HEK293T (cell line): ENCODE data around the gene PLCB2.

ENCODE experiments used
- CTCF ChIA-PET: fragments of 350-600 bp; formaldehyde crosslinking; extraction: SDS; loops from one replicate; lab custom pipeline; 2021; ENCODE audit warnings: antibody characterized with exemption, inconsistent platforms; lab: Yijun Ruan, JAX
- POLR2A ChIA-PET: fragments of 350-600 bp; formaldehyde crosslinking; extraction: SDS; loops from one replicate; lab custom pipeline; 2020; ENCODE audit warnings: antibody characterized with exemption, inconsistent platforms; lab: Yijun Ruan, JAX
- DNase-seq: peaks from one replicate; pipeline ENCODE4 v3.0.0; 2012; ENCODE audit warnings: mixed read lengths; ENCODE audit errors: extremely low spot score
- ARNT ChIP-seq: fragments of 450-650 bp; IDR thresholded peaks from 2 replicates; pipeline ENCODE4 v1.6.1; 2017; ENCODE audit warnings: mild to moderate bottlenecking
- BHLHE40 ChIP-seq: fragments of 450-650 bp; IDR thresholded peaks from 2 replicates; pipeline ENCODE4 v1.6.1; 2016; ENCODE audit warnings: mild to moderate bottlenecking, moderate library complexity, borderline replicate concordance
- CTBP1 ChIP-seq: fragments of 450-650 bp; IDR thresholded peaks from 2 replicates; pipeline ENCODE4 v1.6.1; 2016; ENCODE audit warnings: borderline replicate concordance
- ELF4 ChIP-seq: fragments of 450-650 bp; IDR thresholded peaks from 2 replicates; pipeline ENCODE4 v1.6.1; 2017; ENCODE audit warnings: antibody characterized with exemption
- FOXA1 ChIP-seq: fragments of 450-650 bp; IDR thresholded peaks from 2 replicates; pipeline ENCODE4 v1.6.1; 2016; ENCODE audit warnings: mild to moderate bottlenecking
- FOXK2 ChIP-seq: fragments of 450-650 bp; IDR thresholded peaks from 2 replicates; pipeline ENCODE4 v1.6.1; 2016; ENCODE audit warnings: mild to moderate bottlenecking
- FOXM1 ChIP-seq: fragments of 450-650 bp; IDR thresholded peaks from 2 replicates; pipeline ENCODE4 v1.6.1; 2017; ENCODE audit warnings: mild to moderate bottlenecking, borderline replicate concordance
- HDGF ChIP-seq: fragments of 450-650 bp; IDR thresholded peaks from 2 replicates; pipeline ENCODE4 v1.6.1; 2017; ENCODE audit warnings: antibody characterized with exemption, borderline replicate concordance
- L3MBTL2 ChIP-seq: fragments of 450-650 bp; conservative IDR thresholded peaks from 2 replicates; pipeline ENCODE4 v1.6.1; 2016; ENCODE audit warnings: mild to moderate bottlenecking
- LEF1 ChIP-seq: fragments of 450-650 bp; IDR thresholded peaks from 2 replicates; pipeline ENCODE4 v1.6.1; 2017; ENCODE audit warnings: mild to moderate bottlenecking, borderline replicate concordance
- NFRKB ChIP-seq: fragments of 450-650 bp; IDR thresholded peaks from 2 replicates; pipeline ENCODE4 v1.6.1; 2016; ENCODE audit warnings: mild to moderate bottlenecking, moderate library complexity
- SP1 ChIP-seq: fragments of 450-650 bp; IDR thresholded peaks from 2 replicates; pipeline ENCODE4 v1.6.1; 2017
- SUZ12 ChIP-seq: fragments of 450-650 bp; IDR thresholded peaks from 2 replicates; pipeline ENCODE4 v1.6.1; 2016; ENCODE audit warnings: mild to moderate bottlenecking
- TARDBP ChIP-seq: fragments of 450-650 bp; IDR thresholded peaks from 2 replicates; pipeline ENCODE4 v1.6.1; 2016
- ZNF384 ChIP-seq: fragments of 450-650 bp; IDR thresholded peaks from 2 replicates; pipeline ENCODE4 v1.6.1; 2016
- TF ChIP-seq, protein P1 (sequence below): fragments of 450-650 bp; IDR thresholded peaks from 2 replicates; pipeline ENCODE4 v1.6.1; 2016

Gene PLCB2

DNA sequence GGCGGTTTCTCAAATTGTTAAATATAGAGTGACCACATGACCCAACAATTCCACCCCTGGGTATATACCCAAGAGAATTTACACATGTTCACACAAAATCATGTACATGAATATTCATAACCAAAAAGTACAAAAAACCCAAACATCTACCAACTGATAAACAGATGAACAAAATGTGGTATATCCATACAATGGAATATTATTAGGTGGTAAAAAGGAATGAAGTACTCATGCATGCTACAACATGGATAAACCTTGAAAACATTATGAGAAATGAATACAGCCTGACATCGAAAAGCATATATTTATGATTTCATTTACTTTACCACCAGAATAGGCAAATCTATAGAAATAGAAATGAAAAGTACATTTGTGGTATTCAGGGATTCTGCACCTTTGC lies 7.4 kb downstream of the PLCB2 start:
- POLR2A ChIA-PET, result no interaction called here
- CTCF ChIA-PET, result no interaction called here
- no peak for TF ChIP-seq LEF1
- TF ChIP-seq HDGF, result no peak
- no peak for TF ChIP-seq FOXM1
- no peak for TF ChIP-seq NFRKB
- TF ChIP-seq TARDBP, result no peak
- no peak for TF ChIP-seq ZNF384
- TF ChIP-seq FOXK2, result no peak
- TF ChIP-seq, protein P1, sequence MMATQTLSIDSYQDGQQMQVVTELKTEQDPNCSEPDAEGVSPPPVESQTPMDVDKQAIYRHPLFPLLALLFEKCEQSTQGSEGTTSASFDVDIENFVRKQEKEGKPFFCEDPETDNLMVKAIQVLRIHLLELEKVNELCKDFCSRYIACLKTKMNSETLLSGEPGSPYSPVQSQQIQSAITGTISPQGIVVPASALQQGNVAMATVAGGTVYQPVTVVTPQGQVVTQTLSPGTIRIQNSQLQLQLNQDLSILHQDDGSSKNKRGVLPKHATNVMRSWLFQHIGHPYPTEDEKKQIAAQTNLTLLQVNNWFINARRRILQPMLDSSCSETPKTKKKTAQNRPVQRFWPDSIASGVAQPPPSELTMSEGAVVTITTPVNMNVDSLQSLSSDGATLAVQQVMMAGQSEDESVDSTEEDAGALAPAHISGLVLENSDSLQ, result no peak
- no peak for TF ChIP-seq CTBP1
- TF ChIP-seq FOXA1, result no peak
- TF ChIP-seq ELF4, result no peak
- TF ChIP-seq SP1, result no peak
- no peak for TF ChIP-seq L3MBTL2
- TF ChIP-seq SUZ12, result no peak
- no peak for TF ChIP-seq ARNT
- TF ChIP-seq BHLHE40, result no peak
- no peak for DNase-seq

DNA sequence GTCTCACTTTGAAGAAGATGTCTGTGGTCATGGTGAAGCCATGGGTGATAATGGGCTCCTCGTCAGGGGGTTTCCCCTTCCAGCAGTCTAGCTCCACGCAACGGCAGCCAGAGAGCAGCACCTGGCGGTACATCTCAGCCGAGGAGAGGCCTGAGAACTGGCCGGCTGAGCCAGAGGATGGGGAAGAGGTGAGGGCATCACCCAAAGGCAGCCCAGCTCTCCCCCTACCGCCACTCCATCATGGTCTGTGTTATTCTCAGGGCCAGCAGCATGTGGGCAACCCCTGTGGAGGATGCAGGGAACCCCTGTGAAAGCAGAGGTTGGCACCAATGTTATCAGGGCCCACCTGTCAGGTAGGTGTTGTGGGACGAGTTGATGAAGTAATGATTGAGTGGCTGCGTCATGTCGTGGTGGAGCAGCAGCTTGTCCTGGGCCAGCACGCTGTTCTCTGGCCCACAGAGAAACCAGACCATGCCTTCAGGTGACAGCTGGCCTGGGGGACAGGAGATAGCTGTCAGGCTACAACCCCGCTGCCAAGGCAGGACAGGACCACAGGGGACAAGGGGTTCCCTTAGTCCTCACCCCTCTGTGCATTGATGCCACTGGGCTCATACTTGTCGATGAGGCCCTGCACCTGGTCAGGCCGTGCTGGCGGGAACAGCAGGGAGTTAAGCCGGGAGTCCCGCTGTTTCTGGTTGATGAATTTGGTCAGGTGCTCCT lies 9.4 kb downstream of the PLCB2 start:
- CTCF ChIA-PET, result no interaction called here
- POLR2A ChIA-PET, result interaction anchor here (0.7 kb wide), 1 partner anchor 10 kb away, joined by 3 read pairs; no protein-coding TSS in a partner anchor

DNA sequence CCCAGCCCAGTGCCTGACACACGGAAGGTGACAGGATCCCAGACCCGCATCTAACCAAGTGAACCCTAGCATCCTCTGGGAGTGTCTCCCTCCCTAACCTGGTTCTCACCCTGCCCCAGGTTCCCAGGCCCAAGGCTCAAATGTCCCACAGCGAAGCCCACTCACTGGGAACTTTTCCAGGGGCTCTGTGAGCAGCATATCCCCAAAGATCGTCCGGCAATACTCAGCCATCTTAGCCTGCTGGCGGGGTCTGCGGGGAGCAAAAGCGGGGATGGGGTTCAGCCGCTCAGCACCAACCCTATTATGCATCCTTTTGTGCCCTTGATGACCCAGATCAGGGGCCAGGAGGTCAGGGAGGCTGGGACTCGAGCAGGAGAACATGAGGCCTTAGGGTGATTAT lies 10.4 kb downstream of the PLCB2 start:
- no peak for DNase-seq
- TF ChIP-seq ARNT (no peak), FOXK2 (no peak), L3MBTL2 (no peak), FOXM1 (no peak), ZNF384 (no peak), SP1 (no peak), ELF4 (no peak), FOXA1 (no peak), CTBP1 (no peak), HDGF (no peak), TARDBP (no peak), LEF1 (no peak), SUZ12 (no peak), BHLHE40 (no peak), NFRKB (no peak)
- TF ChIP-seq, protein P1, result no peak
- ChIA-PET POLR2A (no interaction called here), CTCF (no interaction called here)

More for the DNA sequence above, 9.4 kb downstream of the PLCB2 start:
- TF ChIP-seq FOXM1 (no peak), SUZ12 (no peak), FOXK2 (no peak), LEF1 (no peak)
- no peak for DNase-seq

DNA sequence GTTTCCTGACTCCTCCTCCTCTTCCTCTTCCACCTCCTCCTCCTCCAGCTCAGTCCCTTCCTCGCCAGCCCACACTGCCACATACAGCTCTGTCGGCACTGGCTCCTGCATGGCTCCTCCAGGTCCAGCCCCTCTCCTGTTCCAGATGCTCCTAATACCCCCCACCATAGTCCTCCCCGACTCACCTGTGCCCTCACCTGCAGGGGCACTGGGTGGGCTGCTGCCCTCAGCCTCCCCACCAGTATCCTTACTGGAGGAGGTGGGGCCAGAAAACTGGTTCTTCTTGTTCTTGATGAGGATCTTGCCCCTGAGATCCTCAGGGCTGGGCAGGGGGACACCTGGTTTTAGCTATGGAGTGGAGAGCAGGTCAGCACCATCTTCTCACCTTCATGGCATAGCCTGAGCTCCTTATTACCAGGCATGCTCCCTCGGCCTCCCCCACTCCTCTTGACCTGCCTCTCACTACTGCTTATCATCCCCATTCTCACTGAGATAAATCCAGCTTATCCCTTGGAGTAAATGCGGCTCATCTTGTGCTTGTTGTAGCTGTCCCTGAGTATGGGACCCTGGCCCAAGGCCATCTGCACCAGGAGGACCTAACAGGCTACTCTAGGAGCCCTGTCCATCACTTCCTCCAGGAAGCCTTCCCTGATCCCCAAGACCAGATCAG lies 11.0 kb downstream of the PLCB2 start:
- ChIA-PET POLR2A (no interaction called here), CTCF (no interaction called here)
- no peak for TF ChIP-seq FOXA1
- no peak for TF ChIP-seq ZNF384
- TF ChIP-seq, protein P1, result no peak
- TF ChIP-seq FOXM1, result no peak
- TF ChIP-seq LEF1, result no peak
- no peak for TF ChIP-seq CTBP1
- TF ChIP-seq ELF4, result no peak
- TF ChIP-seq HDGF, result no peak
- no peak for TF ChIP-seq ARNT
- no peak for TF ChIP-seq BHLHE40
- no peak for TF ChIP-seq NFRKB
- no peak for TF ChIP-seq L3MBTL2
- TF ChIP-seq SUZ12, result no peak
- no peak for DNase-seq

DNA sequence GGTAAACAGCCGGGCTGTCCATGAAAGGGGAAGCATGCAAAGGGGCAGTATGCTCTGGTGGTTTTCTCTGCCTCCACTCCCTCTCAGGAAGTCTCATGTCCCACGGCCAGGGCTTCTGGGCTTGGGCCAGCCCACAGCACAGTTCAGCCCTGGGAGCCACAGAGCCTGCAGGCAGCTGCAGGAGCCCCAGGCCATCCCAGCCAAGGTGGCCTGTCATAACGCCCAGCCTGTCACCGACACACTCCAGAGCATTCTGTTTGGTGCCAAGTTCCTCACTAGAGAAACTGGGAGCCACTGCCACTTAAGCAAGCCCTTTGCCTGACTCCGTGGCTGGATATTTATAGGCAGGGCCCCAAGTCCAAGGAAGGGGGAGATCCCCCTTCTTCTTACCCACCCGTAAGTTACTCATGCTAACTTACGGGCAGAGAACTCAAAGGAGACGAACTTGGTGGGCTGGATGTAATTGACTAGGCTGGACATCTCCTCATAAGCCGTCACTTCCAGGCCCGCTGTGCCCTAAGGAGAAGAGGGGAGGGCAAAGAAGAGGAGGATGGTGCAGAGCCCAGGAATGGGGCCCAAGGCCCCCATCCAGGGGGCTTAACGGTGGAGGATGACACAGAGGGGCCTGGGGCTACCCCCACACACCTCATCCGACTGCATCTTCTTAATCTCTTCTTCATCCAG lies 11.7 kb downstream of the PLCB2 start:
- TF ChIP-seq NFRKB (no peak), ELF4 (no peak), HDGF (no peak)
- POLR2A ChIA-PET, result no interaction called here
- CTCF ChIA-PET, result no interaction called here
- DNase-seq, result no peak

DNA sequence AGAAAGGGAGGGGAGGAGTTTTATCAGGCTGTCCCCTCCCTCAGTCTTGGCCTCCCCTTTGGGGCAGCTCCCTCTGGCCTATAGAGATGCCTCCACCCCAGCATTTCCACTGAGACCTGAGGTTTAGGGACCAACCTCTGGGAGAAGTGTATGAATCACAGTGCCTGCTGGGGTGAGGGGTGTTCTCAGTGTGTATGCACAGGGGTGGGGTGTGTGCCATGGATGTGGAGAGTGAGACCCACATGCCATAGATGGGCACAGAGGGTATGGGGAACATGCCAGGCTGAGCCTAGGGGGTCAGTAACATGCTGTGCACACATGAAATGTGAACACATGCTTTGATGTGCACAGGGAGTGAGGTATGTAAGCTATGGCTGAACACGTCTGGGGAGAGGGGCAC lies 12.4 kb downstream of the PLCB2 start:
- ChIA-PET CTCF (no interaction called here), POLR2A (no interaction called here)
- TF ChIP-seq FOXK2 (no peak), FOXA1 (no peak), BHLHE40 (no peak), CTBP1 (no peak), ARNT (no peak), HDGF (no peak), L3MBTL2 (no peak), LEF1 (no peak), ZNF384 (no peak), TARDBP (no peak), ELF4 (no peak), NFRKB (no peak)
- TF ChIP-seq, protein P1, result no peak
- no peak for DNase-seq
